Lower leg skin (tissue), 3 donors: Measurements from ENCODE around the gene ARAP1.

Experiments
- CTCF ChIP-seq, 3 donors: fragments of 450-650 bp; IDR thresholded peaks; one replicate each; pipeline ENCODE4 v1.5.1; 2016; ENCODE audit warnings: antibody characterized with exemption in 3 of 3, mild to moderate bottlenecking in 3 of 3, moderate library complexity in 2 of 3
- POLR2A ChIP-seq, 2 donors: fragments of 450-650 bp; IDR thresholded peaks; one replicate each; pipeline ENCODE4 v1.6.1; 2016 to 2017; ENCODE audit warnings: antibody characterized with exemption in 2 of 2, mild to moderate bottlenecking in 1 of 2, moderate library complexity in 1 of 2

- no peak for TF ChIP-seq POLR2A (IDR thresholded peaks at IDR 0.05)
- no peak for TF ChIP-seq CTCF (IDR thresholded peaks at IDR 0.05)
These were observed 86.2 kb downstream of the ARAP1 start for GRCh38 chr11:72665911-72666472.
